Measurements from ENCODE around the gene TXLNB. TPM values are rescaled to one million over a fixed set of nuclear protein-coding genes. Genes with fewer than 3 reads are reported as not detected.

The TXLNB gene
- total and polyA plus RNA-seq, 2 of the 13 experiments (the other 11 are each of a cell fraction or from before 2014, with no cell fraction given), result not detected

GRCh38 chr6:139313784-139314545, 22.2 kb upstream of the TXLNB start:
- H3K27me3 ChIP-seq (ENCODE audit: control insufficient read depth in 1 of 2, insufficient read depth in 2 of 2, low read length in 2 of 2), result peaks cover 0 to 12% of the 10 kb centered on the region in 2 experiments; a peak in 2 of 5 replicates
- FAIRE-seq (no peak), ATAC-seq (no peak), DNase-seq (ENCODE audit: low spot score) (no peak)
- H4K20me1 ChIP-seq (ENCODE audit: insufficient read depth, low read length), result no peaks in the 10 kb centered on the region
- H3K79me2 ChIP-seq (ENCODE audit: insufficient read depth, low read length), result no peaks in the 10 kb centered on the region
- H3K27ac ChIP-seq (ENCODE audit: extremely low read length, insufficient read depth, low read length), result no peak overlapping the region
- H3K4me2 ChIP-seq (ENCODE audit: low read depth, low read length), result no peak overlapping the region
- CTCF ChIA-PET (ENCODE audit: low intra/inter-chr PET ratio, low total read pairs), result no interaction called here
- H3K36me3 ChIP-seq (replicated peaks in 1 of 2; ENCODE audit: control insufficient read depth in 1 of 2, insufficient read depth in 2 of 2, low read length in 2 of 2), result no peaks in the 10 kb centered on the region
- intact Hi-C loops (cut with micrococcal nuclease; ENCODE audit: unreplicated experiment) (no loop called here), in situ Hi-C loops (cut with HindIII; ENCODE audit: extremely low pct_ligation_motif_present, low pct_unique_long_range_greater_than_20kb) (no loop called here)
- 17% methylated on average over 6 of the region's 6 CpGs for WGBS (ENCODE audit: low lambda C conversion rate)
- H3K9ac ChIP-seq (ENCODE audit: insufficient read depth, low read depth, low read length), result no peak overlapping the region
- peaks cover 11% of the 10 kb centered on the region for H3K4me1 ChIP-seq (ENCODE audit: insufficient read depth, low read length)
- H2AFZ ChIP-seq (ENCODE audit: low read length), result no peak overlapping the region
- H3K9me3 ChIP-seq (ENCODE audit: low read length), result no peaks in the 10 kb centered on the region
- BruUV-seq (replicated peaks), result no TSS peak
- no peak overlapping the region for H3K4me3 ChIP-seq (replicated peaks in 1 of 3; ENCODE audit: insufficient read depth in 1 of 3, low read depth in 2 of 3, low read length in 3 of 3)
- no peak for TF ChIP-seq TFAP4 (IDR thresholded peaks at IDR 0.05; ENCODE audit: borderline replicate concordance, low read depth)
- POLR2A ChIA-PET, result no interaction called here

DNA sequence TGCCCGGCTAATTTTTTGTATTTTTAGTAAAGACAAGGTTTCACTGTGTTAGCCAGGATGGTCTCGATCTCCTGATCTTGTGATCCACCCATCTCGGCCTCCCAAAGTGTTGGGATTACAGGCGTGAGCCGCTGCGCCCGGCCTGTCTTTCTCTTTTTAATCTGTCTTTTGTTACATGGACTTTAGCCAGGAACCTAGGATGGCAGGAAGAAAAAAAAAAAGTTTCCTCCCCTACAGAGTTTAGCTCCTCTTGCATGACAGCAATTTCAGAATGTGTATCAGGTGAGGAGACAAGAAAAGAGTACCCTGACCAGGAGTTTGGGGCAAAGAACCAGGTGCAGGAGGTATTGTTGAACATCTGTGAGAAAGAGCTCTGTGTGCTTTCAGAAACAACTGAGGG, 21.4 kb upstream of the TXLNB start:
- in situ Hi-C loops (cut with HindIII; ENCODE audit: extremely low pct_ligation_motif_present, low pct_unique_long_range_greater_than_20kb), result no loop called here
- no peaks in the 10 kb centered on the region for H3K36me3 ChIP-seq (replicated peaks in 1 of 2; ENCODE audit: control insufficient read depth in 1 of 2, insufficient read depth in 2 of 2, low read length in 2 of 2)
- peaks cover 0 to 12% of the 10 kb centered on the region in 2 experiments; a peak in 2 of 5 replicates for H3K27me3 ChIP-seq (ENCODE audit: control insufficient read depth in 1 of 2, insufficient read depth in 2 of 2, low read length in 2 of 2)
- POLR2A ChIA-PET, result no interaction called here
- no peaks in the 10 kb centered on the region for H3K79me2 ChIP-seq (ENCODE audit: insufficient read depth, low read length)
- intact Hi-C loops (cut with micrococcal nuclease; ENCODE audit: unreplicated experiment), result no loop called here
- no peak overlapping the region for H2AFZ ChIP-seq (ENCODE audit: low read length)
- H3K4me2 ChIP-seq (ENCODE audit: low read depth, low read length), result no peak overlapping the region
- ATAC-seq (no peak), DNase-seq (ENCODE audit: low spot score) (no peak), FAIRE-seq (no peak)
- no peak overlapping the region for H3K27ac ChIP-seq (ENCODE audit: extremely low read length, insufficient read depth, low read length)
- peaks cover 17% of the 10 kb centered on the region for H3K4me1 ChIP-seq (ENCODE audit: insufficient read depth, low read length)
- CTCF ChIA-PET (ENCODE audit: low intra/inter-chr PET ratio, low total read pairs), result no interaction called here
- H3K4me3 ChIP-seq (replicated peaks in 1 of 3; ENCODE audit: insufficient read depth in 1 of 3, low read depth in 2 of 3, low read length in 3 of 3), result no peak overlapping the region
- H4K20me1 ChIP-seq (ENCODE audit: insufficient read depth, low read length), result no peaks in the 10 kb centered on the region
- no peaks in the 10 kb centered on the region for H3K9me3 ChIP-seq (ENCODE audit: low read length)
- H3K9ac ChIP-seq (ENCODE audit: insufficient read depth, low read depth, low read length), result no peak overlapping the region
- TF ChIP-seq ZBTB1 (CRISPR knock-in tag; IDR thresholded peaks at IDR 0.05; ENCODE audit: borderline replicate concordance), result no peak
- no peak for TF ChIP-seq ZC3H4 (CRISPR knock-in tag; IDR thresholded peaks at IDR 0.05; ENCODE audit: borderline replicate concordance)
- TF ChIP-seq PLSCR1 (CRISPR knock-in tag; IDR thresholded peaks at IDR 0.05; ENCODE audit: borderline replicate concordance), result no peak
- BruUV-seq (replicated peaks), result no TSS peak
- WGBS (ENCODE audit: low lambda C conversion rate), result 68% methylated on average over 7 of the region's 7 CpGs

All from HepG2 (cell line).